Measurements from ENCODE around the gene RNF7. TPM values are rescaled to one million over a fixed set of nuclear protein-coding genes. Genes with fewer than 3 reads are reported as not detected.

Gene RNF7
- total and polyA plus RNA-seq, 2 of the 8 experiments (the other 6 are each of a cell fraction or from before 2014, with no cell fraction given) = 78.4 to 113 TPM

GRCh38 chr3:141709126-141709770, 28.9 kb upstream of the RNF7 start (continued):
- TF ChIP-seq KDM4A (IDR thresholded peaks at IDR 0.05; ENCODE audit: low read depth, low read length, severe bottlenecking) = no peak
- no peak for TF ChIP-seq POLR2AphosphoS5 (IDR thresholded peaks at IDR 0.05; ENCODE audit: low read depth, low read length)
- no peak for TF ChIP-seq SP4 (IDR thresholded peaks at IDR 0.05; ENCODE audit: low read length)
- no peak for TF ChIP-seq POLR2A (IDR thresholded peaks at IDR 0.05; ENCODE audit: control extremely low read depth in 1 of 2, low read depth in 2 of 2, low read length in 2 of 2)
- no peak for TF ChIP-seq KDM5A (IDR thresholded peaks at IDR 0.05; ENCODE audit: low read length)
- no peak for TF ChIP-seq GABPA (IDR thresholded peaks at IDR 0.05; ENCODE audit: borderline replicate concordance, insufficient read depth, low read length)
